WTC11 (cell line): ENCODE results near the gene RIMBP2. TPM values are rescaled to one million over a fixed set of nuclear protein-coding genes. Genes with fewer than 3 reads are reported as not detected.

Experiments used
- ATAC-seq: fragments of 200-7000 bp; cut with Tn5 transposase; 2 replicates; pipeline ENCODE4 v1.10.0; 2021; ENCODE audit warnings: mild to moderate bottlenecking, moderate library complexity
- CTCF ChIA-PET: fragments of 300-600 bp; sonication (Branson Sonifier 250); formaldehyde crosslinking; loops from one replicate; lab custom pipeline; 2021; ENCODE audit warnings: antibody characterized with exemption; lab: Charles Lee
- POLR2A ChIA-PET: fragments of 350-600 bp; sonication (Branson Sonifier 250); formaldehyde crosslinking; loops from one replicate; lab custom pipeline; 2021; ENCODE audit warnings: antibody characterized with exemption; lab: Charles Lee
- DNase-seq: peaks from one replicate; pipeline ENCODE4 v3.0.0; 2021; ENCODE audit warnings: low spot score
- H3K27ac Mint-ChIP-seq: 2 replicates; pipeline ENCODE4 v1.8.0; 2021; ENCODE audit warnings: mixed read lengths
- H3K27me3 Mint-ChIP-seq: 2 replicates; pipeline ENCODE4 v1.8.0; 2021; ENCODE audit warnings: low read depth, mild to moderate bottlenecking, moderate library complexity, mixed read lengths
- H3K36me3 Mint-ChIP-seq: 2 replicates; pipeline ENCODE4 v1.8.0; 2021; ENCODE audit warnings: mixed read lengths
- H3K4me1 Mint-ChIP-seq: 2 replicates; pipeline ENCODE4 v1.8.0; 2022; ENCODE audit warnings: mixed read lengths
- H3K4me3 Mint-ChIP-seq: 2 replicates; pipeline ENCODE4 v1.8.0; 2021; ENCODE audit warnings: mild to moderate bottlenecking, moderate library complexity, mixed read lengths
- H3K9me3 Mint-ChIP-seq: 2 replicates; pipeline ENCODE4 v1.8.0; 2021; ENCODE audit warnings: mixed read lengths
- AR ChIP-seq: fragments of 250-450 bp; sonication (Bioruptor Pico); IDR thresholded peaks from 2 replicates; pipeline ENCODE4 v1.9.0; 2021; ENCODE audit warnings: mild to moderate bottlenecking
- ATF1 ChIP-seq: sonication (generic); formaldehyde crosslinking; IDR thresholded peaks from 2 replicates; pipeline ENCODE4 v1.8.1; 2023; ENCODE audit warnings: mild to moderate bottlenecking, moderate library complexity, missing genetic modification reagents
- ATF3 ChIP-seq: sonication (generic); formaldehyde crosslinking; conservative IDR thresholded peaks from 2 replicates; pipeline ENCODE4 v1.8.1; 2022; ENCODE audit warnings: mild to moderate bottlenecking, missing genetic modification reagents
- ATF6 ChIP-seq: sonication (generic); formaldehyde crosslinking; IDR thresholded peaks from 2 replicates; pipeline ENCODE4 v1.8.1; 2023; ENCODE audit warnings: mild to moderate bottlenecking, missing genetic modification reagents
- CREB1 ChIP-seq: sonication (generic); formaldehyde crosslinking; IDR thresholded peaks from 2 replicates; pipeline ENCODE4 v1.8.0; 2023; ENCODE audit warnings: mild to moderate bottlenecking, missing genetic modification reagents
- CREM ChIP-seq: sonication (generic); formaldehyde crosslinking; IDR thresholded peaks from 2 replicates; pipeline ENCODE4 v1.8.1; 2022; ENCODE audit warnings: mild to moderate bottlenecking, missing genetic modification reagents, moderate library complexity
- E2F1 ChIP-seq: sonication (generic); formaldehyde crosslinking; IDR thresholded peaks from 2 replicates; pipeline ENCODE4 v1.8.0; 2022; ENCODE audit warnings: mild to moderate bottlenecking, missing genetic modification reagents
- ELF4 ChIP-seq: sonication (generic); formaldehyde crosslinking; IDR thresholded peaks from 2 replicates; pipeline ENCODE4 v1.8.1; 2022; ENCODE audit warnings: low read depth, mild to moderate bottlenecking, moderate library complexity, missing genetic modification reagents
- ERG ChIP-seq: fragments of 250-450 bp; sonication (Bioruptor Pico); IDR thresholded peaks from 2 replicates; pipeline ENCODE4 v1.8.0; 2021; ENCODE audit warnings: mild to moderate bottlenecking
- GTF2I ChIP-seq: fragments of 250-450 bp; sonication (Bioruptor Pico); conservative IDR thresholded peaks from 2 replicates; pipeline ENCODE4 v1.4.0; 2021; ENCODE audit warnings: mild to moderate bottlenecking
- JUN ChIP-seq: sonication (generic); formaldehyde crosslinking; IDR thresholded peaks from 2 replicates; pipeline ENCODE4 v1.8.0; 2023; ENCODE audit warnings: mild to moderate bottlenecking, missing genetic modification reagents
- MLX ChIP-seq: sonication (generic); formaldehyde crosslinking; IDR thresholded peaks from 2 replicates; pipeline ENCODE4 v1.8.1; 2023; ENCODE audit warnings: mild to moderate bottlenecking, missing genetic modification reagents, moderate library complexity
- NFE2L1 ChIP-seq: sonication (generic); formaldehyde crosslinking; IDR thresholded peaks from 2 replicates; pipeline ENCODE4 v1.8.1; 2023; ENCODE audit warnings: missing genetic modification reagents
- NR1H2 ChIP-seq: sonication (generic); formaldehyde crosslinking; IDR thresholded peaks from 2 replicates; pipeline ENCODE4 v1.9.0; 2021; ENCODE audit warnings: mild to moderate bottlenecking, moderate library complexity, missing genetic modification reagents
- NR3C1 ChIP-seq: sonication (generic); formaldehyde crosslinking; conservative IDR thresholded peaks from 2 replicates; pipeline ENCODE4 v1.8.1; 2023; ENCODE audit warnings: low read depth, mild to moderate bottlenecking, missing genetic modification reagents
- OVOL2 ChIP-seq: fragments of 250-450 bp; sonication (Bioruptor Pico); IDR thresholded peaks from 2 replicates; pipeline ENCODE4 v1.9.0; 2021; ENCODE audit warnings: mild to moderate bottlenecking, borderline replicate concordance
- PRRX2 ChIP-seq: fragments of 250-450 bp; sonication (Bioruptor Pico); IDR thresholded peaks from 2 replicates; pipeline ENCODE4 v1.8.0; 2021; ENCODE audit warnings: mild to moderate bottlenecking
- SMAD4 ChIP-seq: sonication (generic); formaldehyde crosslinking; IDR thresholded peaks from 2 replicates; pipeline ENCODE4 v1.8.0; 2022; ENCODE audit warnings: mild to moderate bottlenecking, missing genetic modification reagents
- TP53 ChIP-seq: sonication (generic); formaldehyde crosslinking; IDR thresholded peaks from 2 replicates; pipeline ENCODE4 v1.8.1; 2023; ENCODE audit warnings: mild to moderate bottlenecking, missing genetic modification reagents
- USF1 ChIP-seq: sonication (generic); formaldehyde crosslinking; IDR thresholded peaks from 2 replicates; pipeline ENCODE4 v1.8.0; 2022; ENCODE audit warnings: mild to moderate bottlenecking, missing genetic modification reagents
- ZBTB43 ChIP-seq: sonication (generic); formaldehyde crosslinking; IDR thresholded peaks from 2 replicates; pipeline ENCODE4 v1.8.1; 2023; ENCODE audit warnings: mild to moderate bottlenecking, missing genetic modification reagents
- ZNF121 ChIP-seq: sonication (generic); formaldehyde crosslinking; IDR thresholded peaks from 2 replicates; pipeline ENCODE4 v1.8.0; 2023; ENCODE audit warnings: missing genetic modification reagents
- ZNF219 ChIP-seq: sonication (generic); formaldehyde crosslinking; IDR thresholded peaks from 2 replicates; pipeline ENCODE4 v1.8.0; 2023; ENCODE audit warnings: missing genetic modification reagents, mild to moderate bottlenecking, borderline replicate concordance
- ZNF396 ChIP-seq: fragments of 250-450 bp; sonication (Bioruptor Pico); IDR thresholded peaks from 2 replicates; pipeline ENCODE4 v1.8.0; 2021; ENCODE audit warnings: mild to moderate bottlenecking, moderate library complexity, borderline replicate concordance
- ZNF423 ChIP-seq: fragments of 250-450 bp; sonication (Bioruptor Pico); IDR thresholded peaks from 2 replicates; pipeline ENCODE4 v2.1.2; 2022; ENCODE audit warnings: mild to moderate bottlenecking, moderate library complexity
- ZNF671 ChIP-seq: fragments of 250-450 bp; sonication (Bioruptor Pico); IDR thresholded peaks from 2 replicates; pipeline ENCODE4 v1.8.0; 2021; ENCODE audit warnings: mild to moderate bottlenecking
- total RNA-seq: library from RNA; stranded (reverse); gene quantifications from 3 replicates; pipeline ENCODE4 v1.2.3, GENCODE V29; 2021

RIMBP2 gene
- total RNA-seq, 1 experiment from 2014 or later: 2.6 TPM

- H3K4me1 Mint-ChIP-seq: peaks cover 16% of the 10 kb centered on the region
- no peak for TF ChIP-seq ZNF396
- no peak for TF ChIP-seq USF1 (CRISPR knock-in tag)
- TF ChIP-seq ZNF219 (CRISPR knock-in tag): no peak
- no peak for TF ChIP-seq E2F1 (CRISPR knock-in tag)
- TF ChIP-seq NR3C1 (CRISPR knock-in tag): no peak
- TF ChIP-seq ZNF671 (CRISPR knock-in tag): no peak
- TF ChIP-seq ZNF423 (CRISPR knock-in tag): no peak
- TF ChIP-seq PRRX2 (CRISPR knock-in tag): no peak
- no peak for TF ChIP-seq ZNF121 (CRISPR knock-in tag)
- no peak for TF ChIP-seq NFE2L1 (CRISPR knock-in tag)
- TF ChIP-seq GTF2I (CRISPR knock-in tag): no peak
- TF ChIP-seq CREM: no peak
- TF ChIP-seq ATF6: no peak
- TF ChIP-seq ZBTB43 (CRISPR knock-in tag): no peak
- no peak overlapping the region for H3K27ac Mint-ChIP-seq
- peaks cover 24% of the 10 kb centered on the region for H3K9me3 Mint-ChIP-seq
- ChIA-PET POLR2A (no interaction called here), CTCF (no interaction called here)
- no peak overlapping the region for H3K4me3 Mint-ChIP-seq
- no peaks in the 10 kb centered on the region for H3K27me3 Mint-ChIP-seq
- ATAC-seq (no peak; the same call in 1 of the 2 replicates), DNase-seq (no peak)
- peaks cover 13% of the 10 kb centered on the region; the same call in 1 of the 2 replicates for H3K36me3 Mint-ChIP-seq
Observed at GRCh38 chr12:130651188-130651959, 64.7 kb downstream of the RIMBP2 start.

- no peak for TF ChIP-seq AR (CRISPR knock-in tag)
- no peak for TF ChIP-seq SMAD4 (CRISPR knock-in tag)
- TF ChIP-seq CREB1 (CRISPR knock-in tag): no peak
- no peak for TF ChIP-seq TP53 (CRISPR knock-in tag)
- no peak for TF ChIP-seq MLX (CRISPR knock-in tag)
- TF ChIP-seq ERG (CRISPR knock-in tag): no peak
- TF ChIP-seq JUN (CRISPR knock-in tag): no peak
- no peak for TF ChIP-seq ATF3
- TF ChIP-seq ZNF671 (CRISPR knock-in tag): no peak
- no peak for TF ChIP-seq ATF1 (CRISPR knock-in tag)
- TF ChIP-seq NR1H2: no peak
- TF ChIP-seq ELF4 (CRISPR knock-in tag): no peak
- no peak for TF ChIP-seq OVOL2 (CRISPR knock-in tag)
- H3K36me3 Mint-ChIP-seq: peaks cover 13% of the 10 kb centered on the region; the same call in 1 of the 2 replicates
- H3K27ac Mint-ChIP-seq: no peak overlapping the region
- DNase-seq (no peak), ATAC-seq (no peak; the same call in 1 of the 2 replicates)
- H3K4me3 Mint-ChIP-seq: no peak overlapping the region
- POLR2A ChIA-PET: no interaction called here
- H3K4me1 Mint-ChIP-seq: peaks cover 16% of the 10 kb centered on the region
- CTCF ChIA-PET: interaction anchor here (0.6 to 1.0 kb wide), 2 partner anchors 16 to 98 kb away, joined by 3 to 4 read pairs; no protein-coding TSS in a partner anchor
- H3K27me3 Mint-ChIP-seq: no peaks in the 10 kb centered on the region
- peaks cover 19% of the 10 kb centered on the region for H3K9me3 Mint-ChIP-seq
Observed at GRCh38 chr12:130650131-130650530, 66.0 kb downstream of the RIMBP2 start.
